Prostate gland (tissue), 2 donors: ENCODE results near the gene PKP4. TPM values are rescaled to one million over a fixed set of nuclear protein-coding genes. Genes with fewer than 3 reads are reported as not detected.

Source experiments
- DNase-seq: peaks from one replicate; pipeline ENCODE4 v3.0.0-alpha.2; 2019; ENCODE audit warnings: low spot score
- H3K27ac ChIP-seq, 2 donors: fragments of 200-600 bp; sonication (generic); 2 replicates each; pipeline ENCODE4 v1.5.1; 2017 to 2019
- H3K27me3 ChIP-seq: fragments of 200-600 bp; sonication (generic); replicated peaks from 2 replicates; pipeline ENCODE4 v1.5.1; 2019; ENCODE audit not compliant: insufficient read depth
- H3K36me3 ChIP-seq, 2 donors: fragments of 200-600 bp; sonication (generic); 1 replicate in 1 of 2; 2 replicates in 1 of 2; pipeline versions ENCODE4 v1.5.1 to v1.8.1; 2017 to 2019
- H3K4me1 ChIP-seq: fragments of 200-600 bp; sonication (generic); replicated peaks from 2 replicates; pipeline ENCODE4 v1.5.1; 2019
- H3K4me3 ChIP-seq, 2 donors: fragments of 200-600 bp; sonication (generic); 2 replicates each; pipeline ENCODE4 v1.5.1; 2017 to 2019
- H3K9me3 ChIP-seq: fragments of 200-600 bp; sonication (generic); 2 replicates; pipeline ENCODE4 v1.5.1; 2017
- CTCF ChIP-seq, 4 experiments: fragments of 200-600 bp in 2 of 4; fragments of 450-650 bp in 2 of 4; sonication (generic) in 2 of 4; IDR thresholded peaks; 1 replicate in 3 of 4; 2 replicates in 1 of 4; pipeline ENCODE4 v1.5.1; 2016 to 2019; ENCODE audit warnings: antibody characterized with exemption in 4 of 4, mild to moderate bottlenecking in 2 of 4, moderate library complexity in 2 of 4
- POLR2A ChIP-seq: fragments of 450-650 bp; IDR thresholded peaks from one replicate; pipeline ENCODE4 v1.6.1; 2016; ENCODE audit warnings: antibody characterized with exemption, mild to moderate bottlenecking
- POLR2AphosphoS5 ChIP-seq: sonication (generic); formaldehyde crosslinking; IDR thresholded peaks from one replicate; pipeline ENCODE4 v1.6.1; 2017; ENCODE audit warnings: antibody characterized with exemption
- WGBS: methylation state at CpG from one replicate; pipeline ENCODE4 v1.1.5; 2018; 5-methylcytosine and 5-hydroxymethylcytosine counted together
- intact Hi-C: fragments of 100-400 bp; cut with DNase I; formaldehyde crosslinking; loops from one replicate; pipeline ENCODE4 v1.14.2; 2022
- total RNA-seq, 2 donors: library from RNA; depleted of rRNA; stranded (reverse); fragments of >200 nt; gene quantifications; one replicate each; pipeline ENCODE4 v1.1.0, GENCODE V29; 2016

Gene PKP4
- total RNA-seq, 2 donors from 2014 or later = 49.0 to 57.9 TPM

GRCh38 chr2:158610059-158610458 is 153.3 kb downstream of the PKP4 start:
- no peaks in the 10 kb centered on the region for H3K27me3 ChIP-seq

GRCh38 chr2:158616480-158617000 is 159.8 kb downstream of the PKP4 start:
- intact Hi-C loops = no loop called here
- no peaks in the 10 kb centered on the region for H3K4me1 ChIP-seq
- no peaks in the 10 kb centered on the region for H3K27me3 ChIP-seq
- no peaks in the 10 kb centered on the region for H3K9me3 ChIP-seq
- no peak overlapping the region for H3K27ac ChIP-seq
- H3K4me3 ChIP-seq = no peak overlapping the region
- DNase-seq = no peak
- 68% methylated on average over 3 of the region's 3 CpGs for WGBS
- no peaks in the 10 kb centered on the region for H3K36me3 ChIP-seq
- TF ChIP-seq POLR2A = no peak
- TF ChIP-seq POLR2AphosphoS5 = no peak
- TF ChIP-seq CTCF (IDR thresholded peaks at IDR 0.05) = no peak

More at GRCh38 chr2:158610059-158610458, 153.3 kb downstream of the PKP4 start:
- H3K4me3 ChIP-seq = no peak overlapping the region
- no peaks in the 10 kb centered on the region for H3K36me3 ChIP-seq
- intact Hi-C loops = no loop called here
- H3K4me1 ChIP-seq = no peaks in the 10 kb centered on the region
- DNase-seq = no peak
- WGBS = 65% methylated on average over 4 of the region's 4 CpGs
- no peaks in the 10 kb centered on the region for H3K9me3 ChIP-seq
- H3K27ac ChIP-seq = no peak overlapping the region
- TF ChIP-seq CTCF (IDR thresholded peaks at IDR 0.05) = no peak
- no peak for TF ChIP-seq POLR2A
- TF ChIP-seq POLR2AphosphoS5 = no peak

- intact Hi-C loops = no loop called here
- TF ChIP-seq POLR2A (no peak), CTCF (IDR thresholded peaks at IDR 0.05) (no peak), POLR2AphosphoS5 (no peak)
- no peaks in the 10 kb centered on the region for H3K36me3 ChIP-seq
- no peak overlapping the region for H3K27ac ChIP-seq
- no peak overlapping the region for H3K4me3 ChIP-seq
- H3K4me1 ChIP-seq = no peaks in the 10 kb centered on the region
- no peaks in the 10 kb centered on the region for H3K9me3 ChIP-seq
- no peak for DNase-seq
- no peaks in the 10 kb centered on the region for H3K27me3 ChIP-seq
- WGBS = 57% methylated on average over 4 of the region's 4 CpGs
Measured at GRCh38 chr2:158618891-158619490, 162.2 kb downstream of the PKP4 start.

- H3K27ac ChIP-seq = no peak overlapping the region
- no peak overlapping the region for H3K4me3 ChIP-seq
- no peaks in the 10 kb centered on the region for H3K9me3 ChIP-seq
- no peaks in the 10 kb centered on the region for H3K4me1 ChIP-seq
- H3K27me3 ChIP-seq = no peaks in the 10 kb centered on the region
- no peaks in the 10 kb centered on the region for H3K36me3 ChIP-seq
- WGBS = 77% methylated on average over 2 of the region's 2 CpGs
- peak; percentile 15 for DNase-seq
- TF ChIP-seq POLR2AphosphoS5 (peak; percentile 9), CTCF (IDR thresholded peaks at IDR 0.05) (no peak), POLR2A (no peak)
- intact Hi-C loops = no loop called here
Measured at GRCh38 chr2:158619496-158619895, 162.7 kb downstream of the PKP4 start.

- H3K4me1 ChIP-seq = no peaks in the 10 kb centered on the region
- TF ChIP-seq POLR2AphosphoS5 (no peak), CTCF (IDR thresholded peaks at IDR 0.05) (no peak), POLR2A (no peak)
- H3K9me3 ChIP-seq = no peaks in the 10 kb centered on the region
- H3K27me3 ChIP-seq = no peaks in the 10 kb centered on the region
- WGBS = 83% methylated on average over 2 of the region's 2 CpGs
- intact Hi-C loops = no loop called here
- H3K4me3 ChIP-seq = no peak overlapping the region
- DNase-seq = no peak
- no peak overlapping the region for H3K27ac ChIP-seq
- no peaks in the 10 kb centered on the region for H3K36me3 ChIP-seq
Measured at GRCh38 chr2:158620656-158621055, 163.9 kb downstream of the PKP4 start.
